ENCODE data around the gene EIF3D.

EIF3D gene

DNA sequence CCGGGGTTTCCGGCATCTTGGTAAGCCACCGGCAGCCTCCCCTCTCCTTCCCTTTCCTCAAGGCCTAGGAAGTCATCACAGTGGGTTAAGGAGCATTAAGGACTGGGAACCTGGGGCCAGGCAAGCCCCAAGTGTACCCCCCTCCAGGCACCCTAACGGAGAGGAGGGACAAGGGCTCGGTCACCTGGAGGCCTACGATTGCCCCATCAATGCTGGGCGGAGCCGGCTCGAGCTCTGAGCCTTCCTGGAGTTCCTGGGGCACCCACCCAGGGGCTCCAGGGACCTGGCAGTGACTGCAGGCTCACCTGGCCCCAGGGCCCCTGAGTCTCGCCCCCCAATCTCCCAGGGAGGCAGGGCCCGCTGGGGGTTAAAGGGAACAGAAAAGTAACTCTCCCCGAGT is 34.5 kb upstream of the EIF3D start:
- H3K27me3 ChIP-seq (ENCODE audit: insufficient read depth, poor library complexity, severe bottlenecking): peaks cover 12% of the 10 kb centered on the region
- no peak overlapping the region for H3K27ac ChIP-seq (replicated peaks)
- no peak for DNase-seq (ENCODE audit: low read depth in 1 of 2, low spot score in 1 of 2)
- no peak overlapping the region for H3K4me3 ChIP-seq (replicated peaks; ENCODE audit: insufficient read depth, low read length)
- TF ChIP-seq, protein P1, sequence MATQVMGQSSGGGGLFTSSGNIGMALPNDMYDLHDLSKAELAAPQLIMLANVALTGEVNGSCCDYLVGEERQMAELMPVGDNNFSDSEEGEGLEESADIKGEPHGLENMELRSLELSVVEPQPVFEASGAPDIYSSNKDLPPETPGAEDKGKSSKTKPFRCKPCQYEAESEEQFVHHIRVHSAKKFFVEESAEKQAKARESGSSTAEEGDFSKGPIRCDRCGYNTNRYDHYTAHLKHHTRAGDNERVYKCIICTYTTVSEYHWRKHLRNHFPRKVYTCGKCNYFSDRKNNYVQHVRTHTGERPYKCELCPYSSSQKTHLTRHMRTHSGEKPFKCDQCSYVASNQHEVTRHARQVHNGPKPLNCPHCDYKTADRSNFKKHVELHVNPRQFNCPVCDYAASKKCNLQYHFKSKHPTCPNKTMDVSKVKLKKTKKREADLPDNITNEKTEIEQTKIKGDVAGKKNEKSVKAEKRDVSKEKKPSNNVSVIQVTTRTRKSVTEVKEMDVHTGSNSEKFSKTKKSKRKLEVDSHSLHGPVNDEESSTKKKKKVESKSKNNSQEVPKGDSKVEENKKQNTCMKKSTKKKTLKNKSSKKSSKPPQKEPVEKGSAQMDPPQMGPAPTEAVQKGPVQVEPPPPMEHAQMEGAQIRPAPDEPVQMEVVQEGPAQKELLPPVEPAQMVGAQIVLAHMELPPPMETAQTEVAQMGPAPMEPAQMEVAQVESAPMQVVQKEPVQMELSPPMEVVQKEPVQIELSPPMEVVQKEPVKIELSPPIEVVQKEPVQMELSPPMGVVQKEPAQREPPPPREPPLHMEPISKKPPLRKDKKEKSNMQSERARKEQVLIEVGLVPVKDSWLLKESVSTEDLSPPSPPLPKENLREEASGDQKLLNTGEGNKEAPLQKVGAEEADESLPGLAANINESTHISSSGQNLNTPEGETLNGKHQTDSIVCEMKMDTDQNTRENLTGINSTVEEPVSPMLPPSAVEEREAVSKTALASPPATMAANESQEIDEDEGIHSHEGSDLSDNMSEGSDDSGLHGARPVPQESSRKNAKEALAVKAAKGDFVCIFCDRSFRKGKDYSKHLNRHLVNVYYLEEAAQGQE (IDR thresholded peaks at IDR 0.05; ENCODE audit: insufficient replicate concordance, low read depth): no peak
- no peak for TF ChIP-seq POLR2AphosphoS5 (IDR thresholded peaks at IDR 0.05; ENCODE audit: low read depth)
- TF ChIP-seq SPI1 (IDR thresholded peaks at IDR 0.05; ENCODE audit: borderline replicate concordance, low read depth): no peak
- TF ChIP-seq, protein P2, sequence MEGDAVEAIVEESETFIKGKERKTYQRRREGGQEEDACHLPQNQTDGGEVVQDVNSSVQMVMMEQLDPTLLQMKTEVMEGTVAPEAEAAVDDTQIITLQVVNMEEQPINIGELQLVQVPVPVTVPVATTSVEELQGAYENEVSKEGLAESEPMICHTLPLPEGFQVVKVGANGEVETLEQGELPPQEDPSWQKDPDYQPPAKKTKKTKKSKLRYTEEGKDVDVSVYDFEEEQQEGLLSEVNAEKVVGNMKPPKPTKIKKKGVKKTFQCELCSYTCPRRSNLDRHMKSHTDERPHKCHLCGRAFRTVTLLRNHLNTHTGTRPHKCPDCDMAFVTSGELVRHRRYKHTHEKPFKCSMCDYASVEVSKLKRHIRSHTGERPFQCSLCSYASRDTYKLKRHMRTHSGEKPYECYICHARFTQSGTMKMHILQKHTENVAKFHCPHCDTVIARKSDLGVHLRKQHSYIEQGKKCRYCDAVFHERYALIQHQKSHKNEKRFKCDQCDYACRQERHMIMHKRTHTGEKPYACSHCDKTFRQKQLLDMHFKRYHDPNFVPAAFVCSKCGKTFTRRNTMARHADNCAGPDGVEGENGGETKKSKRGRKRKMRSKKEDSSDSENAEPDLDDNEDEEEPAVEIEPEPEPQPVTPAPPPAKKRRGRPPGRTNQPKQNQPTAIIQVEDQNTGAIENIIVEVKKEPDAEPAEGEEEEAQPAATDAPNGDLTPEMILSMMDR (IDR thresholded peaks at IDR 0.05; ENCODE audit: insufficient read depth, low read length): no peak
- no peak for TF ChIP-seq GABPA (IDR thresholded peaks at IDR 0.05; ENCODE audit: low read depth)

DNA sequence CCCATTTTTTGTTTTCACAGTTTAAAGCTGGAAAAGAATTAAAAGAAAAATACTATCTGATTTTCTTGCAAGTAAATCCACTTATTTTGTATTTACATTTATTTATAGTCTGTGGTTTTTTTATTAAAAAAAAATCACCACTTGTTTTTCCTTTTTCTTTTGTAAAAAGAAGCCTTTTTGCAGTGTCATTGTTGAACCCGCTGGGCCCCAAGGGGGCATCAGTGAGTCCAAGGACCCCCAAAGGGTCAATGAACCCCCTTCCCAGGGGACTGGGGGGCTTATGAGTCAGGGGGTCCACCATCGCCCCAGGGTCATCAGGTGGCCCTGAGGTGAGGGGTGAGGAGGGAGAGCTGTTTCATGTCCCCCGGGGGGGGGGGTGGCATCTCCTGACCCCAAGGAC is 34.0 kb upstream of the EIF3D start:
- peaks cover 12% of the 10 kb centered on the region for H3K27me3 ChIP-seq (ENCODE audit: insufficient read depth, poor library complexity, severe bottlenecking)
- TF ChIP-seq, protein P1 (IDR thresholded peaks at IDR 0.05; ENCODE audit: insufficient replicate concordance, low read depth): no peak
- TF ChIP-seq SPI1 (IDR thresholded peaks at IDR 0.05; ENCODE audit: borderline replicate concordance, low read depth) (no peak), GABPA (IDR thresholded peaks at IDR 0.05; ENCODE audit: low read depth) (no peak), POLR2AphosphoS5 (IDR thresholded peaks at IDR 0.05; ENCODE audit: low read depth) (no peak)
- TF ChIP-seq, protein P2 (IDR thresholded peaks at IDR 0.05; ENCODE audit: insufficient read depth, low read length): no peak
- DNase-seq (ENCODE audit: low read depth in 1 of 2, low spot score in 1 of 2): no peak
- no peak overlapping the region for H3K4me3 ChIP-seq (replicated peaks; ENCODE audit: insufficient read depth, low read length)
- no peak overlapping the region for H3K27ac ChIP-seq (replicated peaks)

GRCh38 chr22:36562261-36562835 is 33.4 kb upstream of the EIF3D start:
- DNase-seq (ENCODE audit: low read depth in 1 of 2, low spot score in 1 of 2): no peak
- TF ChIP-seq, protein P1 (IDR thresholded peaks at IDR 0.05; ENCODE audit: insufficient replicate concordance, low read depth): no peak
- TF ChIP-seq SPI1 (IDR thresholded peaks at IDR 0.05; ENCODE audit: borderline replicate concordance, low read depth): no peak
- no peak for TF ChIP-seq GABPA (IDR thresholded peaks at IDR 0.05; ENCODE audit: low read depth)
- TF ChIP-seq POLR2AphosphoS5 (IDR thresholded peaks at IDR 0.05; ENCODE audit: low read depth): no peak
- TF ChIP-seq, protein P2 (IDR thresholded peaks at IDR 0.05; ENCODE audit: insufficient read depth, low read length): no peak
- H3K27me3 ChIP-seq (ENCODE audit: insufficient read depth, poor library complexity, severe bottlenecking): peaks cover 10% of the 10 kb centered on the region

More at GRCh38 chr22:36562261-36562835, 33.4 kb upstream of the EIF3D start:
- H3K4me3 ChIP-seq (replicated peaks; ENCODE audit: insufficient read depth, low read length): no peak overlapping the region
- no peak overlapping the region for H3K27ac ChIP-seq (replicated peaks)
